ENCODE measurements around the gene SPOCD1.

SPOCD1 gene

DNA sequence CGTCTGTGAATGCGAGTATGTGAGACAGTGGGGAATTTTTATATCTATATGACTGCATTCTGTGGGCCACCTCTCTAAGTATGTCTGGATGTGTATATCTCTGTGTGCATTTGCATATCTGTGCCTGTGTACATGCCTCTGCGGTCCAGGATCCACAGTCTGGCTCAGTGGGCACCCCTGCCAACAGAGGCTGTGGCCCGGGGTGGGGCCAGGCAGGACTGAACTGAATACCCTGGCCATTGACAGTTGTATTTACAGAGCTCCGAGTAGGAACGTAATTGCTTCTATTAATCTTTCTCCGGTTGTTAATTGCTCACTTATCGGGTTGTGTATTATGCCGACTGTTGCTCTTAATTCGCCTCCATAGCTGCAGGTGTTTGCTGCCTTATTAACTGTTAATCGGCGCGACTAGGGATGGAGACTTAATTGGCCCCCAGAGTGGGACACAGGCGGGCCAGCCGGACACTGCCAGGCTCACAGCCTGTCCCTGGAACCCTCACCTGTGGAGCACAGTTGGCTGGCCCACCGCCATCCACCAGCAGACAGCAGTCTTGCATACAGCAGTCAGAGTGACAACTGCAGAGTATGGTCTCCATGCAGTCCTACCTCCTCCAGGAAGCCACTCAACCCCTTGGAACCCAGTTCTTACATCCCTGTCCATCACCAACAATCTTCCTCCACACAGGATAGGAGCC lies 29.3 kb downstream of the SPOCD1 start:
- DNase-seq: no peak

- no peak for DNase-seq
Measured at GRCh38 chr1:31785947-31786290, 29.9 kb downstream of the SPOCD1 start.

- no peak for DNase-seq
Measured at GRCh38 chr1:31785020-31785946, 30.5 kb downstream of the SPOCD1 start.

- no peak for DNase-seq
Measured at GRCh38 chr1:31784356-31785019, 31.3 kb downstream of the SPOCD1 start.

DNA sequence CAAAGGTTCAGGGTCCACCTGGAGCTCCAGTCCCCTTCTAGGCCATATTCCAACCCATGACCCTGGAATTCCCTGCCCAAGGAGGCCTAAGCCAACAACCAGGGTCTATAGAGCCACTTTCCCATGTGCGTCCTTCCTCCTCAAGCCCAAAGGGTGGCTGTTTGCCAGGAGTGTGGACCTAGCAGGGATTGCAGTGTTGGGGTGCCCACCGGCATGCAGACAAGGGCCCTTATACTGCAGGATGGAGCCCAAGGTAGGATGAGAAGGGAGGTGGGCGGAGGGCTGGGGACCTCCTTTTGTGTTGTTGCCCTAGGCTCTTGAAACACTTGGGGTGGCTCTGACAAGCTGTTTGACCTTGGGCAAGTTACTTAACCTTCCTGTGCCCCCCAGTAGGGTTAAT lies 32.0 kb downstream of the SPOCD1 start:
- no peak for DNase-seq

- DNase-seq: no peak
Measured at GRCh38 chr1:31782421-31783410, 33.1 kb downstream of the SPOCD1 start.

DNA sequence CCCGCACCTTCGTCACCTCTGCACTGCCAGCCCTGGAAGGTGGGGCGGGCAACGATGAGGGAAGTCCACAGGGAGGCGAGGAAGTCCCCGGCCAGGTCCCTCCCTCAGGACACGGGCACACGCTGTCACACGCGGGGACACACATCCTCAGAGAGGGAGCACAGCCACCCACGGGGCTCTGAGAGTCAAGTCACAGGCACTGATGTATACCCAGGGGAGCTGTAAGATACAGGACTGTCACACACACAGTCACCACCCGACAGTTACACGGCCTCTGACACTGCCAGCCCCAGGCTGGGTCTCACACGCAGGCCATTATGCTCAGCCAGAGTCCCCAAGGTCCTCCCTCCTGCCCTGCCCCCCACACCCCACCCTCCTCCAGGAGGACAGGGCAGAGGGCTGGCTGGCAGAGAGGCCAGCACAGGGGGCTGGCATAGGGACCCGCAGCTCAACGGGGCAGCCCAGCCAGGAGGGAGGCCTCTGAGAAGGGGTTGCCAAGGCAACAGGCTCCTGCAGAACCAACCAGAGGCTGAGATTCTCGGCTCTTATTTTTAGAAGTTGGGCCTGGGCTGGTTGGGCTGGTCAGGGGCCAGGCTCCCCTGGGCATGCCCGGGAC lies 34.0 kb downstream of the SPOCD1 start:
- DNase-seq: no peak

DNA sequence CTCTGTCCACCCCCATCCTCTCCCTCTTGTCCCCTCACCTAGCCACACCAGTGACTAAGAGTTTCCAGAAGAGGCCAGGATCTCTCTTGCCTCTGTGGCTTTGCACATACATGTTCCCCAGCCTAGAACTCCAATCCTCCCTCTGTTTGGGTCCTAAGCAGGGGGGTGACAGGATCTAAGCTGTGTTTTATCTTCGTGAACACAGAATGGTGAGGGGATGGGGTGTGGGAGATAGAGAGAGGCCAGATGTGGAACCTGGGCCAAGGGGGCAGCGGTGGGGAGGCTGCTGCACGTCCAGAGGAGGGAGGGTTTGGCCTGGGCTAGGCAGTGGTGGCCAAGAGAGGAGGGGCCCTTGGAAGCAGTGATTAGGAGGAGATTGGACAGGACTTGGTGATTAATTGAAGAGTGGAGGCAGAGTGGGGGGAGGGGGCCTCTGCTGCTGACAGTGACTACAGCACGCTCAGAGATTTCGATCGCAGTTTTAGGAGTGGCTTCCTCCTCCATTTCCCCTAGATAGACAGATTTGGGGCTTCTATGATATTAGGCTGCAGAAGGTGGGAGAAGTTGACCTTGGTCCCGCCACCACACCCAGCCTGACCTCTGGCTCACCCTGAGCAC lies 34.6 kb downstream of the SPOCD1 start:
- DNase-seq: no peak

DNA sequence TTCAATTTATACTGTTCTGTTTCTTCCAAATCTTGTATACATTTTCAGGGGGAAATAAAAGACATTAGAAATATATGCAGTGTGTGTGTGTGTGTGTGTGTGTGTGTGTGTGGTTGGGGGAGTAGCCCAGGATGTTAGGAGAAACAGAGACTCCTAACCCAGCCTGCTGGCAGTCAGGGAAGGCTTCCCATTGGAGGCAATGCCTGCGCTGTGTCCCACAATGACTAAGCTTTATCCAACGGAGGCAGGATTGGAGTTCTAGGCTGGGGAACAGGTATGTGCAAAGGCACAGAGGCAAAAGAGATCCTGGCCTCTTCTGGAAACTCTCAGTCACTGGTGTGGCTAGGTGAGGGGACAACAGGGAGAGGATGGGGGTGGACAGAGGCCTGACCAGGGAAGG lies 35.2 kb downstream of the SPOCD1 start:
- DNase-seq: no peak

GRCh38 chr1:31779687-31780086 lies 36.1 kb downstream of the SPOCD1 start:
- DNase-seq: no peak

DNA sequence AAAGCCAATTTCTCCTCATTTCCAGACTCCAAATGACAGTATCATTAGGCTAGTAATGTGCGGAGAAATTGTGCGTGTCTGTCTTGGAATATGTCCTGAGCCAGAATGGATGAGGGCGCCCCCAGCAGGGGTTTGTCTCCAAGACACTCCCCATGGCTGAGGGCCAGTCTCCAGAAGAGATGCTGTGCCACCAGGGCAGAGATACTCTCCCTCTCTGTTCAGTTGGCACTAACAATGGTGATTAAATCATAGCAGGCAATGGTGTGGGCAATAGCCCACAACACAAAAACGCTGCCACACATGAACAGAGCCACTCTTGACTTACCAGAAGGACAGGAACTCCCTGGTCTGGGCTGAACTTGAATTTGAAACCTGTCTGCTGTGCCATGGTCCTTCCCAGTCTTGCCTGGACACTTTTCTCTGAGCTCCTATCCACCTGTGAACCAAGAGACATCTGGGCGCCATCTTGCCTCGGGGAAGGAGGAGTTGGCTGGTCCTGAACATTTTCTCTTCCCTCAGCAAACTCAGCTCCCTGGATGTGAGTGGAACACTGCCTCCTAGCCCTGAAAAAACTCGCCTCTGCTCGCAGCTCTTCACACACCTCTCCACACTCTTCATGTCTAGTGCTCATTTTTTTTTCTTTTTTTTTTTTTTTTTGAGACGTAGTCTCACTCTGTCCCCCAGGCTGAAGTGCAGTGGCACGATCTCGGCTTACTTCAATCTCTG lies 36.9 kb downstream of the SPOCD1 start:
- DNase-seq: no peak

DNA sequence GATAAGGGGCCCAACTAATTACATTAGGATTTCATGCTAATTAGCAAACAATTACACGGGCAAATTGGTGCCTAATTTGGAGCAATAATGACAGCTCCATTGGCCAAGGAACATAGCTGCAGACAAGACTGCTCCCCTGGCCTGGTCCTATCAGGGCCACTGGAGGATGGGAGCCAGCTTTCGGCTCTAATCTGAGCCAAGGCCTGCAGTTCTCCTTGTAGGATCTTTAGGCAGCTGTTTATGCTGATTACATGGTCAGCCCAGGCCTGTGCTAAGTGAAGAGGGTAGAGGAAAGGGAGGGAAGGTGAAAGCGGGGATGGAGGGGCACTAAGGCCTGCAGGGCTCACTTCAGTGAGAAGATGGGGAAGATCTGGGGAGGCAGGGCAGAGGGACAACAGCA lies 39.3 kb downstream of the SPOCD1 start:
- DNase-seq: no peak

DNA sequence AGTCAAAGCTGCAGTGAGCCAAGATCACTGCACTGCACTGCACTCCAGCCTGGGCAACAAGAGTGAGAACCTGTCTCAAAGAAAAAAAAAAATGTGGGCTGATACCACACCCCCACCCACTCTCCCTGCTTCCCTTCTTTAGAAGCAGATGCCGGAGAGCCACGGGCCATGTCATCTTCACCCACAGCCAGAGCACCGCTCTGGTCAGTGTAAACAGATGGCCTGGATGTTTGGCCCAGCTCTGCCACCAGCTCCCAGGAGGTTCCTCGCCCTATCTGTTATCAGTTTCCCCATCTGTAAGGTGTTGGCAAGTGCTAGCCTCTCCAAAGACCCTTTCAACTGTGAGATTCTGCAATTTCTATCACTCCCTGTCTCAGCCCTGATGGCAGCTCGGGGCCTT lies 39.8 kb downstream of the SPOCD1 start:
- DNase-seq: no peak

DNA sequence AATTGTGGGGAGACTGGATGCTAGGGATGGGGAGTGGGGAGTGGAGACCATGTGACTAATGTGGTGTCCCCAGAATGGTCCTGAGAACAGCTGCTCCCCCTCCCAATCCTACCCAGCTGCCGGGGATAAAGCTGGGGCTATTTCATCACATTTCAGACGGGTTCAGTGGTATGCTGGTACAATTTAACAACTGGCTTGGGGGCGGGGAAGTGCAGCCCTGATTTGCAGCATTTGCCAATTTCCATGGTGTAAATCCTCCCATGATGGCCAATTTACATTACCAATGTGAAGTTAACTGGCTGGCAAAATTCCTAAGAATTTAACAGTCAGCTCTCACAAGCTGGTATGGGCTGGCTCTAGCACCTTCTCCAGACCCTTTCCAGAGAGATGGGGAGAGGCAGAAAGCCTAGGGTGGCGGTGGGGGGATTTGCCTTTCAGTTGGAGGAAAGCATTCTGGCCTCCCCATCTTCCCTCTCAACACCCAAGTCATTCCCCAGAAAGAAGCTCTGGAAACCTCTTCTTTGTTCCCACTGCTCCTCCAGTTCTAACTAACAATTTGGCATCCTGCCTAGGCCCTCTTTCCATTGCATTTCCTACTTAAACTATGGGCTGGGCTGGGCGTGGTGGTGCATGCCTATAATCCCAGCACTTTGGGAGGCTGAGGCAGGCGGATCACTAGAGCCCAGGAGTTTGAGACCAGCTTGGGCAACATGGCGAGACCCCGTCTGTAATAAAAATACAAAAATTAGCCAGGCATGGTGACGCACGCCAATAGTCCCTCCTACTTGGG lies 40.4 kb downstream of the SPOCD1 start:
- no peak for DNase-seq

DNA sequence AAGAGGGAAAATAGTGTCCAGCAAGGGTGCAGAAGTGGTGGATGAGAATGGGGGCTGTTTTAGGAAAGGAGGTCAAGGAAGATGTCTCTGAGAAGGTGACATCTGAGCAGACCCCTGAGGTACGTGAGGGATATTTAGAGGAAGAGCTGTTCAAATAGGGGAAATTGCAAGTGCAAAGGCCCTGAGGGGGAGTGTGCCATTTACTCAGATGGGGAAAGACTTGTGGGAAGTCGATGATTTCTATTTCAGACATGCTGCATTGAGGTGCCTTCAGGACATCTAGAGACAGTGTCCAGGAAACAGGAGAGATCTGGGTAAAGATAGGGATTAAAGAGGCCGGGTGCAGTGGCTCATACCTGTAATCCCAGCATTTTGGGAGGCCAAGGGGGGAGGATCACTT lies 41.3 kb downstream of the SPOCD1 start:
- DNase-seq: no peak

DNA sequence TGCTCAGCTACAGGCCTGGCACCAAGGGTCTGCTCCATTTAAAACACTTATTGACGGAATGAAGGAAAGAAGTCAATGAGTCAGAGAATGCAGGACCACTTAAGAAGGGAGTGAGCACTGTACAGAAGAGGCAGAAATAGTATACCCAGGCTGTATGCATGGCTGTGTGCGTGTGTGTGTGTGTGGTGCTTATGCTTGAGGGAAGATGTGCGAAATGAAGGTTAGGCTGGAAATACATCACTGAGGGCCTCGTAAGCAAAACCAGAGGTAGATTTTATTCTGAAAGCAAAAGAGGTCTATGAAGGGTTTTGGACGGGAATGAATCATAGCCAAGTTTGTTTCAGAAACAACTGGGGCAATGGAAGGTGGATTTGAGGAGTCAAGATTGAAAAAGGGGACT lies 42.0 kb downstream of the SPOCD1 start:
- no peak for DNase-seq

- no peak for DNase-seq
Measured at GRCh38 chr1:31772669-31773248, 43.1 kb downstream of the SPOCD1 start.

GRCh38 chr1:31771891-31772668 lies 43.7 kb downstream of the SPOCD1 start:
- peak; percentile 58 for DNase-seq
